ENCODE data around the gene FGF5.

FGF5 gene

DNA sequence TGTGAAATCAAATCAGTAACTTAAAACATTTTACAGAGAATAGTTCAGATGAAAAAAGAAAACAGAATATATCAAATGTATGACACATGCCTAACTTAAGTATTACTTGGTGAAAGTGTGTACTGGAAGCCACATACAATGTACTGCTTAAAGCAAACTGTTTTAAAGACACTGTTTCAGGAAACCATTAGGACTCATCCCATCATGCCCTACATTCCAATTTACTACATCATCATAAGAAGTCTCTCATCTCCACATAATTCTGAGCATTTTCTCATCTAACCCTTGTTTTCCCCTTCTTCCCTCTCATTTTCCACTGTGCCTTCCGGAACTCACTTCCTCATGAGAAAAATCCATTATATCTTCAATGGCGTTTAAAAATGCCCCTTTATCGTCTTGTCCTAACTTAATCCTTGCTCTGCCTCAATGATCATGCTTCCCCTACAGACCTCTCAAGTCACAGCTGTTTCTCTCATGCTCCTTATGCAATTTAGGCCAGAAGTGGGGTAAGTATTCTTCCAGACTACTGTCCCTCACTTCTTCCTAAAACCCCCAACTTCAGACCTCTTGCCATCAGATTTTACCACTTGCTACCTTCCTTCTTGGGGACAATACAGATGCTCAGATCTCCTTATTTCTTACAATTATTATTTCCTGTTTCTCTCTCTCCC lies 26.8 kb upstream of the FGF5 start:
- TF ChIP-seq GATA3 (IDR thresholded peaks at IDR 0.05; ENCODE audit: low read depth, low read length) (no peak), GATA2 (IDR thresholded peaks at IDR 0.05; ENCODE audit: low read depth, low read length) (no peak)

DNA sequence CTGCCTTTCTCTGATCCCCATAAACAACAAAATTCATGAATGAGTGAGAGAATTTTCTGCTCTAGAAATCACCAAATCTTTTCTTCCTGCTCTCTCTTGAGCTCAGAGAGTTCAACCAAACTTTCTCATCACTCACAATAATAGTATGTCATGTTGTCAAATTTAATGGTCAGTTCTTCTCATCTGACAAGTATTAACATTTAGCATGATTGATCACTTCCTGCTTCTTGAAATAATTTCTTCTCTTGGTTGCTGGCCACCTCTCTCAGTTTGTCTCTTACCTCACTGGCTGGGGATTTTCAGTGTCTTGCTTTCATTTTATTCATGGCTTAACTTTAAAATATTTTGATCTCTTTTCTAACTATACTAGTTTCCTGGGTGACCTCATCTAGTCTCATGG lies 25.5 kb upstream of the FGF5 start:
- TF ChIP-seq GATA3 (IDR thresholded peaks at IDR 0.05; ENCODE audit: low read depth, low read length) (no peak), GATA2 (IDR thresholded peaks at IDR 0.05; ENCODE audit: low read depth, low read length) (no peak)

GRCh38 chr4:80243274-80244018 lies 23.0 kb upstream of the FGF5 start:
- TF ChIP-seq GATA2 (IDR thresholded peaks at IDR 0.05; ENCODE audit: low read depth, low read length) (no peak), GATA3 (IDR thresholded peaks at IDR 0.05; ENCODE audit: low read depth, low read length) (no peak)

DNA sequence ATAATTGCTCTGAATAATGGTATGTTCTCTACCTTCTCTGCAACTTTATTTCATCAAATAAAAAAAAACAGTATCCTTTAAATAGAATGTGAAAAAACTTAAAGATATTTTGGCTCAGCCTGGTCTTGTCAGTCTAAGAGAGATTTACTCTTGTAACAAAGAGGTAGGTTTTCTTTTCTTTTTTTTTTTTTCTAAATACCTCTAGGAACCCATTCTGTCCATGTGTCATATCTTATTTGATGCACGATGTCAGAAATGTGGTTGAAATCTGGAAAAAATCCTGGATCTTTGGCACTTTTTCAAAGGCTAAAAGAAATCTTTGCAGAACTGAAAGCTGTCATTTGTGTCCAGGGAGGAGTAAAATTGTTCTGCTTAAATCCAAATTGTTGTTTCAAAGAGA lies 17.3 kb upstream of the FGF5 start:
- TF ChIP-seq GATA2 (IDR thresholded peaks at IDR 0.05; ENCODE audit: low read depth, low read length): no peak
- TF ChIP-seq GATA3 (IDR thresholded peaks at IDR 0.05; ENCODE audit: low read depth, low read length): no peak

DNA sequence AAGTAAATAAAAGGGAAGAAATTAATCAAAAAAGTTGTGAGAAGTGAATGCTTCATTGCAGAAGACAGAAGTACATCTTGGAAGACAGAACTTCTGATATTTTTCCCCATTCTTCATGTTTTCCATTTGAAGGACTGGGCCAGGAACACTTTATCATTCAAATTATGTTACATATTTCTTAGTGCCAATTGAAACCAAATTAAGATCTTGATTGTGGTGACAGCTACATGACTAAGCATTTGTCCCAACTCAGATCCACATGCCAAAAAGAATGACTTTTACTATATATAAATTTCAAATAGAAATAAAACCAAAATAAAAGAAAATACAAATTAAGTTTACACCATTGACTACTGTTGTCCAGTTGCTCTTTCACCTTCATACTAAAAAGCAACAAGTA lies 14.0 kb upstream of the FGF5 start:
- TF ChIP-seq GATA3 (IDR thresholded peaks at IDR 0.05; ENCODE audit: low read depth, low read length) (no peak), GATA2 (IDR thresholded peaks at IDR 0.05; ENCODE audit: low read depth, low read length) (no peak)

GRCh38 chr4:80252953-80253352 lies 13.5 kb upstream of the FGF5 start:
- TF ChIP-seq GATA3 (IDR thresholded peaks at IDR 0.05; ENCODE audit: low read depth, low read length) (no peak), GATA2 (IDR thresholded peaks at IDR 0.05; ENCODE audit: low read depth, low read length) (no peak)

GRCh38 chr4:80253510-80253909 lies 13.0 kb upstream of the FGF5 start:
- TF ChIP-seq GATA3 (IDR thresholded peaks at IDR 0.05; ENCODE audit: low read depth, low read length) (no peak), GATA2 (IDR thresholded peaks at IDR 0.05; ENCODE audit: low read depth, low read length) (no peak)

DNA sequence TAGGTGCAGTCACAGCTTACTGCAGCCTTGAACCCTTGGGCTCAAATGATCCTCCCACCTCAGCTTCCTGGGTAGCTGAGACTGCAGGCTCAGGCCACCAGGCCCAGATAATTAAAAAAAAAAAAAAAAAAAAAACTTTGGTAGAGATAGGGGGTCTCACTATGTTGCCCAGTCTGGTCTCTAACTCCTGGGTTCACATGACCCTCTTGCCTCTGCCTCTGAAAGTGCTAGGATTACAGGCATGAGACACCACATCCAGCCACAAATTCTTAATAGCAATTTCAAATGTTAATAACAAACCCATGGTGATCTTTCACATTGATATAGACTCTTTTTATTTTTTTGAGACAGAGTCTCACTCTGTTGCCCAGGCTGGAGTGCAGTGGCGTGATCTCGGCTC lies 12.3 kb upstream of the FGF5 start:
- no peak for TF ChIP-seq GATA2 (IDR thresholded peaks at IDR 0.05; ENCODE audit: low read depth, low read length)
- no peak for TF ChIP-seq GATA3 (IDR thresholded peaks at IDR 0.05; ENCODE audit: low read depth, low read length)

GRCh38 chr4:80255329-80256095 lies 11.0 kb upstream of the FGF5 start:
- TF ChIP-seq GATA2 (IDR thresholded peaks at IDR 0.05; ENCODE audit: low read depth, low read length) (no peak), GATA3 (IDR thresholded peaks at IDR 0.05; ENCODE audit: low read depth, low read length) (no peak)

DNA sequence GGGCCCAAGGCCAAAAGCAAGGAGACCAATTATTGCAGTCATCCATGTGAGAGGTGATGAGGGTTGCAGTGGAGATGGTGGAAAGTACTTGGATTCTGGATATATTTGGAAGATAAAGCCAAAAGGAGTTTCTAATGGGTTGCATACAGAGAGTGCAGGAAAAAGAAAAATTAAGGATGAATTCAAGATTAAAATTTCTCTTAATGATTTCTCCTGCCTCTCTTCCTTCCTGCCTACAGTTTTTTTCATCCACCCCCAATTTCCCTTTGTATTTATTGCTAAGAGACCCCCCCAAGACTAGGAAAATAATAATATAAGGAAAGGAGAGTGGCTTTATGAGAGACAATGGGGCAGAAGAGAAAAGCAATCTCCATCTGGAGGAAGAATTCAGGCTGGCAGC lies 8.6 kb upstream of the FGF5 start:
- no peak for TF ChIP-seq GATA2 (IDR thresholded peaks at IDR 0.05; ENCODE audit: low read depth, low read length)

- TF ChIP-seq GATA3 (IDR thresholded peaks at IDR 0.05; ENCODE audit: low read depth, low read length) (no peak), GATA2 (IDR thresholded peaks at IDR 0.05; ENCODE audit: low read depth, low read length) (no peak)
Measured at GRCh38 chr4:80259012-80259411, 7.5 kb upstream of the FGF5 start.

- TF ChIP-seq GATA2 (IDR thresholded peaks at IDR 0.05; ENCODE audit: low read depth, low read length) (no peak), GATA3 (IDR thresholded peaks at IDR 0.05; ENCODE audit: low read depth, low read length) (no peak)
Measured at GRCh38 chr4:80259817-80260216, 6.6 kb upstream of the FGF5 start.

GRCh38 chr4:80261989-80262600 lies 4.4 kb upstream of the FGF5 start:
- TF ChIP-seq GATA2 (IDR thresholded peaks at IDR 0.05; ENCODE audit: low read depth, low read length) (no peak), GATA3 (IDR thresholded peaks at IDR 0.05; ENCODE audit: low read depth, low read length) (no peak)
